ENCODE data around the gene TRIM39. TPM values are rescaled to one million over a fixed set of nuclear protein-coding genes. Genes with fewer than 3 reads are reported as not detected.

Gene TRIM39
- total RNA-seq, 1 donor = 8.5 TPM

DNA sequence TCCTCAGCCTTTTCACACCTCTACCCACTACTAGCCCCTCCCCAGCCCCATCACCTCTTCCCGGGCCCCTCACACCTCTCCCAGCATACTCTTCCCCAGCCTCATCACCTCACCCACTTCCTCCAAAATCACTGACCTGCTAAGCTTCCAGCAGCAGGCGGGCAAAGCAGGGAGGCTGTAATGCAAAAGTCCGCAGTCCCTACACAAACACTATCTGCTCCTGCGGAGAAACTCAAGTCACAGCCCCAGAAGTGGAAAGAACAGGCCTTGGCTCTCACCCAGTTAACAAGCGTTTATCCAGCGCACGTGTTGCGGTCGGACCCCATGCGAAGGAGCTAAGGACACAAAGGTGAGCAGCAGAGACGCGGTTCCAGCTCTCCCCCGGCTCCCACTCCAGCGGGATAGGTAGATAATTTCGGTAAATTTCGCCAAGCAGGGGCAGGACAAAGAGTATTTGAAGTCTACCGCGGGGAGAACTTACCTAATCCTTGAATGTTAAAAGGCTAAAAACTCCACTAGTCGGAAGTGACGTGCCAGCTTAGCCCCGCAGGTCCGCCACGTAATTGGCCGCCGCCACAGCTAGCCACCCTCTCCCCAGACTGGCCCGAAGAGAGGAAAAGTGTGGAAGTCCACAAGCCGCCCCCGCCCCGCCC is 728 bp upstream of the TRIM39 start:
- peak overlapping the region; percentile 97 for H3K4me3 ChIP-seq (ENCODE audit: low read depth, low read length)
- DNase-seq (ENCODE audit: low read depth) = peak; percentile 79
- TF ChIP-seq, protein P1, sequence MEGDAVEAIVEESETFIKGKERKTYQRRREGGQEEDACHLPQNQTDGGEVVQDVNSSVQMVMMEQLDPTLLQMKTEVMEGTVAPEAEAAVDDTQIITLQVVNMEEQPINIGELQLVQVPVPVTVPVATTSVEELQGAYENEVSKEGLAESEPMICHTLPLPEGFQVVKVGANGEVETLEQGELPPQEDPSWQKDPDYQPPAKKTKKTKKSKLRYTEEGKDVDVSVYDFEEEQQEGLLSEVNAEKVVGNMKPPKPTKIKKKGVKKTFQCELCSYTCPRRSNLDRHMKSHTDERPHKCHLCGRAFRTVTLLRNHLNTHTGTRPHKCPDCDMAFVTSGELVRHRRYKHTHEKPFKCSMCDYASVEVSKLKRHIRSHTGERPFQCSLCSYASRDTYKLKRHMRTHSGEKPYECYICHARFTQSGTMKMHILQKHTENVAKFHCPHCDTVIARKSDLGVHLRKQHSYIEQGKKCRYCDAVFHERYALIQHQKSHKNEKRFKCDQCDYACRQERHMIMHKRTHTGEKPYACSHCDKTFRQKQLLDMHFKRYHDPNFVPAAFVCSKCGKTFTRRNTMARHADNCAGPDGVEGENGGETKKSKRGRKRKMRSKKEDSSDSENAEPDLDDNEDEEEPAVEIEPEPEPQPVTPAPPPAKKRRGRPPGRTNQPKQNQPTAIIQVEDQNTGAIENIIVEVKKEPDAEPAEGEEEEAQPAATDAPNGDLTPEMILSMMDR (IDR thresholded peaks at IDR 0.05; ENCODE audit: insufficient read depth, low read length) = no peak

DNA sequence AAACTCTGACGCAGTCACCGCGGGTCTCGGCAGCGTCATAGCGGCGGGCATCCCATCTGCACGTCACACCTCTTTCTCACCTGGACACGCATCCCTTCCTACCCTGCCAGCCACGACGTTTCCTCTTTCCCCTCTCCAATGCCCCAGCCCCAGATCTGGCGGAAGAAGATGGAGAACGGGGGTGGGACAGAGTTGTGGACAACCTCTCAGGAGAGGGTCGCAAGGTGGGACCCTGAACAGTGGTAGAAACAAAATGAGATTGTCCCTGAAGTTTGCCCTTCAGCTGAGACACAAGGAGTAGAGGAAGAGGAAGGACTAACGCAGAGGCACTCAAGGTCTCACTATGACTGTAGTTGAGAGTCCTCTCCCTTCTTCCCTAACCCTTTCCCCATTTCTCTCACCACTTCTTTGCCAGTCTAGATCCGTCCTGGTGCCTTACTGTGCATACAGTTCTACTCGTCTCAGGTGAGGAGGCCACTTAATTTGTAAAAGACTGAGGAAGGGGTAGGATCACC is 562 bp downstream of the TRIM39 start:
- DNase-seq (ENCODE audit: low read depth) = no peak
- peak overlapping the region; percentile 97 for H3K4me3 ChIP-seq (ENCODE audit: low read depth, low read length)
- TF ChIP-seq, protein P1 (IDR thresholded peaks at IDR 0.05; ENCODE audit: insufficient read depth, low read length) = no peak

DNA sequence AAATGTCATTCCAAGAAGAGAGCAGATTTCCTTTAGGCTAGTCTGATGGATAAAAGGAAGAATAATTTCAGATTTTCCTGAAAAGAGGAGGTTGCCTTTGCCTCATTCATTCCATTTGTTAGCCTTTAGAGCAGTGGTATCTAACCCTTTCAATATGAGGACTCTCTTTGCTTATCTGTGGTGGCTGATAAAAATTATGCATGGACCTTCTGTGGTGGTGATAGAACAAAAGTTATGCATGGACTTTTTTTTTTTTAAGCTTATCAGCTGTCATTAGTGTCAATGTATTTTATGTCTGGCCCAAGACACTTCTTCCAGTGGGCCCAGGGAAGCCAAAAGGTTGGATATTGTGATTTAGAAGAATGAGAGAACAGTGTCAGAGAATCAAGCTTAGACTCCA is 1.7 kb downstream of the TRIM39 start:
- no peak overlapping the region for H3K4me3 ChIP-seq (ENCODE audit: low read depth, low read length)
- TF ChIP-seq, protein P1 (IDR thresholded peaks at IDR 0.05; ENCODE audit: insufficient read depth, low read length) = no peak
- no peak for DNase-seq (ENCODE audit: low read depth)

DNA sequence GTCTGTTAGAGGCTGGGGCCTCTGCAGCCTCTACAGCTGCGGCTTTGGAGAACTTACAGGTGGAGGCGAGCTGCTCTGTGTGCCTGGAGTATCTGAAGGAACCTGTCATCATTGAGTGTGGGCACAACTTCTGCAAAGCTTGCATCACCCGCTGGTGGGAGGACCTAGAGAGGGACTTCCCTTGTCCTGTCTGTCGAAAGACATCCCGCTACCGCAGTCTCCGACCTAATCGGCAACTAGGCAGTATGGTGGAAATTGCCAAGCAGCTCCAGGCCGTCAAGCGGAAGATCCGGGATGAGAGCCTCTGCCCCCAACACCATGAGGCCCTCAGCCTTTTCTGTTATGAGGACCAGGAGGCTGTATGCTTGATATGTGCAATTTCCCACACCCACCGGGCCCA is 2.6 kb downstream of the TRIM39 start:
- DNase-seq (ENCODE audit: low read depth) = no peak
- TF ChIP-seq, protein P1 (IDR thresholded peaks at IDR 0.05; ENCODE audit: insufficient read depth, low read length) = no peak
- no peak overlapping the region for H3K4me3 ChIP-seq (ENCODE audit: low read depth, low read length)

DNA sequence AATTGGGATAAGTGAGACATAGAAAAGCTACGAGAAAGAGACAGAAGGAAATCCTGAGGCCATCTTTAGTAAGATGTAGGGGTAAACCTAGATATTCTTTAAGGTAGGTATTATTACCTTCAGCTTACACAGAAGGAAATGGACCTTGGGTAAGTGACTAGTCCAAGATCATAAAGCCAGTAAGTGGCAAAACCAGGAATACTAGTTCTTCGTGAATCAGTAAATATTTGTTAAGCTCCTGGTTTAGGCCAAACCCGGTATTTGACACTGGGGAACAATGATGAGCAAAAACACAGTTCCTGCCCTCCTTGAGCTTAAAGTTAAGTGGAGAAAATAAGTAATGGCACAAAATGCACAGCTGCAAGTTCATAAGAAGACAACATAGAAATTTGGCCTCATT is 5.3 kb downstream of the TRIM39 start:
- no peak for DNase-seq (ENCODE audit: low read depth)
- TF ChIP-seq, protein P1 (IDR thresholded peaks at IDR 0.05; ENCODE audit: insufficient read depth, low read length) = no peak
- no peak overlapping the region for H3K4me3 ChIP-seq (ENCODE audit: low read depth, low read length)

DNA sequence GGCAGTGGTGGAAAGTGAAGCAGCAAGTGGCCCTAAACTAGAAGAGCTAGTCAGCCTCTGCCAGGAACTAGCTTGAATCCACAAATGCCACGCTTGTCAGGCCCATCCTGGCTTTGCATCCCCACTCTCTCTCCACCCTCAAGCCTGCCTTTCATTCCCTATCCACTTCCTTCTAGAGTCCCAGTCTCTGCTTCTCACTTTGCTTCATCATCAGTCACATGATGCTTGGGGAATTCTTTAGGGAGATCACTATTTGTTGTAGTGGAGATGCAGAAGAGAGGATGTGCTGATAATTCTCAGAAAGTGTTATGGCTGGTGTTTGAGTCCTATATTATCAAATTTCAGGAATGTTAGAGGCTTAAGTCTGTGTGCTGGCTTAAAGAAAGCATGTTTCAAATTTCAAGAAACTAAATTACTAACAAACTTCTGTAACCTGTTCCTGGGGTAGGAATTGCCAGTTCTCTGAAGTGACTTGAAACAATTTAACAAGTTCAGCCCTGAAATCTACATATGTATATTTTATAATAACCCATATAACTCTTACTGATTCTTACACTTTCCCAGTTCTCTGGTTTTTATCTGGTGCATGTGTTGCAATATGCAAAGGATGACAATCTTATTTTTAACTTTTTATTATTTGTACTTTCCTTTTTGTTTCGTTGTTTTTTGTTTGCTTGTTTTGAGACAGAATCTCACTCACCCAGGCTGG is 7.5 kb downstream of the TRIM39 start:
- H3K4me3 ChIP-seq (ENCODE audit: low read depth, low read length) = no peak overlapping the region
- DNase-seq (ENCODE audit: low read depth) = no peak
- TF ChIP-seq, protein P1 (IDR thresholded peaks at IDR 0.05; ENCODE audit: insufficient read depth, low read length) = no peak
